Suprapubic skin (tissue), 4 donors: Measurements from ENCODE around the gene MTMR11. TPM values are rescaled to one million over a fixed set of nuclear protein-coding genes. Genes with fewer than 3 reads are reported as not detected.
"Not testable (repeated sequence)": the region's sequence is repeated elsewhere in the genome, so short reads cannot be mapped to it uniquely, and the experiment has no call there.

ENCODE experiments used
- DNase-seq, 2 donors: peaks; one replicate each; pipeline ENCODE4 v3.0.0-alpha.2; 2019; ENCODE audit warnings: low spot score in 2 of 2
- H3K27ac ChIP-seq: fragments of 200-600 bp; sonication (generic); one replicate; pipeline ENCODE4 v1.5.1; 2019
- H3K27me3 ChIP-seq: fragments of 200-600 bp; sonication (generic); one replicate; pipeline ENCODE4 v1.5.1; 2019
- H3K36me3 ChIP-seq: fragments of 200-600 bp; sonication (generic); one replicate; pipeline ENCODE4 v1.5.1; 2019
- H3K4me1 ChIP-seq: fragments of 200-600 bp; sonication (generic); one replicate; pipeline ENCODE4 v1.5.1; 2019
- H3K4me3 ChIP-seq: fragments of 200-600 bp; sonication (generic); one replicate; pipeline ENCODE4 v1.5.1; 2019; ENCODE audit warnings: mild to moderate bottlenecking
- H3K9me3 ChIP-seq: fragments of 200-600 bp; sonication (generic); one replicate; pipeline ENCODE4 v1.5.1; 2019
- CTCF ChIP-seq, 2 donors: fragments of 200-600 bp in 1 of 2; fragments of 450-650 bp in 1 of 2; sonication (generic) in 1 of 2; IDR thresholded peaks; one replicate each; pipeline ENCODE4 v1.5.1; 2016 to 2019; ENCODE audit warnings: antibody characterized with exemption in 2 of 2, mild to moderate bottlenecking in 1 of 2, moderate library complexity in 1 of 2
- EP300 ChIP-seq: sonication (generic); formaldehyde crosslinking; IDR thresholded peaks from one replicate; pipeline ENCODE4 v1.6.1; 2017; ENCODE audit warnings: antibody characterized with exemption
- POLR2A ChIP-seq, 2 donors: fragments of 450-650 bp; IDR thresholded peaks; one replicate each; pipeline ENCODE4 v1.6.1; 2017; ENCODE audit warnings: antibody characterized with exemption in 2 of 2, mild to moderate bottlenecking in 2 of 2, moderate library complexity in 2 of 2
- POLR2AphosphoS5 ChIP-seq, 3 donors: sonication (generic); formaldehyde crosslinking; IDR thresholded peaks; one replicate each; pipeline ENCODE4 v1.6.1; 2017; ENCODE audit warnings: antibody characterized with exemption in 3 of 3
- WGBS: methylation state at CpG from one replicate; pipeline ENCODE4 v1.1.5; 2018; 5-methylcytosine and 5-hydroxymethylcytosine counted together
- total RNA-seq, 4 donors: library from RNA; depleted of rRNA; stranded (reverse); fragments of >200 nt; gene quantifications; one replicate each; pipeline ENCODE4 v1.1.0, GENCODE V29; 2016

MTMR11 gene
- total RNA-seq, 4 donors from 2014 or later, result 13.5 to 40.3 (median 22.0) TPM

- H3K4me1 ChIP-seq, result peaks cover 27% of the 10 kb centered on the region
- TF ChIP-seq CTCF (IDR thresholded peaks at IDR 0.05) (no peak), POLR2AphosphoS5 (IDR thresholded peaks at IDR 0.05) (no peak)
- H3K36me3 ChIP-seq, result peaks cover 62% of the 10 kb centered on the region
- no peak overlapping the region for H3K4me3 ChIP-seq
- DNase-seq, result no peak
- H3K27ac ChIP-seq, result peak overlapping the region; percentile 53
- no peaks in the 10 kb centered on the region for H3K9me3 ChIP-seq
- no peaks in the 10 kb centered on the region for H3K27me3 ChIP-seq
- 44% methylated on average over 2 of the region's 2 CpGs for WGBS
Measured at GRCh38 chr1:149962736-149963135, 26.1 kb upstream of the MTMR11 start.

GRCh38 chr1:149962039-149962647 is 25.5 kb upstream of the MTMR11 start:
- WGBS, result 11% methylated on average over 3 of the region's 3 CpGs

GRCh38 chr1:149957548-149957947 is 20.9 kb upstream of the MTMR11 start:
- H3K27ac ChIP-seq, DNase-seq, H3K4me3 ChIP-seq, H3K9me3 ChIP-seq, H3K4me1 ChIP-seq, H3K27me3 ChIP-seq: not testable (repeated sequence)
- peaks cover 37% of the 10 kb centered on the region for H3K36me3 ChIP-seq
- 97% methylated on average over 11 of the region's 14 CpGs for WGBS

More at GRCh38 chr1:149962039-149962647, 25.5 kb upstream of the MTMR11 start:
- H3K4me3 ChIP-seq, result no peak overlapping the region
- peak overlapping the region; percentile 53 for H3K27ac ChIP-seq
- no peaks in the 10 kb centered on the region for H3K9me3 ChIP-seq
- no peak for DNase-seq
- H3K27me3 ChIP-seq, result no peaks in the 10 kb centered on the region
- TF ChIP-seq EP300 (no peak), CTCF (IDR thresholded peaks at IDR 0.05) (peak; percentile 67 to 82)
- peaks cover 64% of the 10 kb centered on the region for H3K36me3 ChIP-seq
- H3K4me1 ChIP-seq, result peaks cover 27% of the 10 kb centered on the region

GRCh38 chr1:149949911-149950310 is 13.2 kb upstream of the MTMR11 start:
- WGBS, result 79% methylated on average over 6 of the region's 6 CpGs
- Histone ChIP-seq H3K9me3 (no peaks in the 10 kb centered on the region), H3K27me3 (no peaks in the 10 kb centered on the region), H3K4me3 (no peak overlapping the region), H3K36me3 (peaks cover 58% of the 10 kb centered on the region), H3K4me1 (no peaks in the 10 kb centered on the region), H3K27ac (no peak overlapping the region)
- TF ChIP-seq POLR2A (IDR thresholded peaks at IDR 0.05) (no peak), POLR2AphosphoS5 (IDR thresholded peaks at IDR 0.05) (no peak), CTCF (IDR thresholded peaks at IDR 0.05) (no peak), EP300 (no peak)
- no peak for DNase-seq

- no peaks in the 10 kb centered on the region for H3K27me3 ChIP-seq
- H3K9me3 ChIP-seq, result no peaks in the 10 kb centered on the region
- TF ChIP-seq POLR2AphosphoS5 (IDR thresholded peaks at IDR 0.05) (no peak), POLR2A (IDR thresholded peaks at IDR 0.05) (no peak), EP300 (no peak), CTCF (IDR thresholded peaks at IDR 0.05) (no peak)
- no peak overlapping the region for H3K27ac ChIP-seq
- peaks cover 3% of the 10 kb centered on the region for H3K4me1 ChIP-seq
- peaks cover 68% of the 10 kb centered on the region for H3K36me3 ChIP-seq
- WGBS, result 90% methylated on average over 4 of the region's 4 CpGs
- H3K4me3 ChIP-seq, result no peak overlapping the region
- no peak for DNase-seq
Measured at GRCh38 chr1:149945206-149945605, 8.5 kb upstream of the MTMR11 start.

- TF ChIP-seq CTCF (IDR thresholded peaks at IDR 0.05) (no peak), POLR2AphosphoS5 (IDR thresholded peaks at IDR 0.05) (no peak), POLR2A (IDR thresholded peaks at IDR 0.05) (no peak), EP300 (no peak)
- DNase-seq, result no peak
- H3K4me3 ChIP-seq, result no peak overlapping the region
- H3K9me3 ChIP-seq, result no peaks in the 10 kb centered on the region
- 39% methylated on average over 3 of the region's 3 CpGs for WGBS
- H3K36me3 ChIP-seq, result peaks cover 45% of the 10 kb centered on the region
- no peaks in the 10 kb centered on the region for H3K27me3 ChIP-seq
- H3K4me1 ChIP-seq, result peaks cover 18% of the 10 kb centered on the region
- no peak overlapping the region for H3K27ac ChIP-seq
Measured at GRCh38 chr1:149942885-149943284, 6.2 kb upstream of the MTMR11 start.
